GM10847 (cell line): ENCODE measurements around the gene FOXE1.

Source experiments
- POLR2A ChIP-seq: IDR thresholded peaks from 2 replicates; pipeline ENCODE4 v1.6.1; 2011; ENCODE audit not compliant: insufficient read length; ENCODE audit errors: extremely low read depth

FOXE1 gene

GRCh38 chr9:97840521-97840920 is 12.5 kb upstream of the FOXE1 start:
- no peak for TF ChIP-seq POLR2A

DNA sequence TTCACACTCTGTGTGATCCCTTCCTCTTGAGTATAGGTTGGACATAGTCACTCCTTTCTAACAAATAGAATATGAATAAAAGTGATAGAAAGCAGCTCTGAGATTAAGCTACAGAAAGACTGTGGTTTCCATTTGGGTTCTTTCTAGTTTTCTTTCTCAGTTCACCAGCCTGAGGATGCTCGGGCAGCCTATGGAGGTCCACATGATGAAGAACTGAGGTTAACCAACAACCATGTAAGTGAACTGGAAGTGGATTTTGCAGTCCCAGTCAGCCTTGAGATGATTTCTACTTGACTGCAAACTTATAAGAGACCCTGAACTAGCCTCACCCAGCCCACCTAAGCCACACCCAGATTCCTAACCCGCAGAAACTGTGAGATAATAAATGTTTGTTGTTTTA is 10.1 kb upstream of the FOXE1 start:
- TF ChIP-seq POLR2A: no peak

DNA sequence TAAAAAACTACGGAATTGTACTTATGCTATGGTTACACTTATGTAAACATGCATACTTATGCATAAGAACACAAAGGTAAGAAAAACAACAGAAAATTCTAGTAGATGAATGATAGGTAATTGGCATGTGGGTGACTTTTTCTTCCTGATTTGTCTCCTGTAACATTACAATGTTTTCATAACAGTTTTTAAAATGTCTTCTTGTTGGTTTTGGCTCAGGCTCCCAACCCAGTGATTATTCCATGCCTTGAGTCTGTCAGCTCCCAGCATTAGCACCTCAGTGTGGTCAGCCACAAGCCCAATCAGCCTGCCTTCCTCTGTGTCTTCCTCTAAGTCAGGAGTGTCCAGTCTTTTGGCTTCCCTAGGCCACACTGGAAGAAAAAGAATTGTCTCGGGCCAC is 7.9 kb upstream of the FOXE1 start:
- no peak for TF ChIP-seq POLR2A

- no peak for TF ChIP-seq POLR2A
Measured at GRCh38 chr9:97845763-97846162, 7.3 kb upstream of the FOXE1 start.

DNA sequence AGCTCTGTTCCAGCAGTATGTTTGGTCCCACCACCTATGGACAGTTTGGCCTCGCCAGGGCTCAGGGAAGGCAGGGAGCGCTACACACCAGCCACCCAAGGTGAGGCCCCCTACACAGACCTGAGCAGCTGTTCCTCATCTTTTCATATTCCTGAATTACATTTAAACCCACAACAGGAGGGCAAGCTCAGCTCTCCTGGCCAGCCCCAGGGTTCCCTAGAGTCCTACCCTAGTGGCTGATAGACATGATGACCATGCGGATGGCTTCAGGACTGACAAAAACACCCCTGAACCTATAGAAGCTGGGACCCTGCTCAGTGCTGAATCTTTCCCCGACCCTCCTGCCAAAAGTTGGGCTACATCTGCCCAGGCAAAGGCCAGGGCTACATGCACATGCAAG is 6.7 kb upstream of the FOXE1 start:
- TF ChIP-seq POLR2A: no peak

DNA sequence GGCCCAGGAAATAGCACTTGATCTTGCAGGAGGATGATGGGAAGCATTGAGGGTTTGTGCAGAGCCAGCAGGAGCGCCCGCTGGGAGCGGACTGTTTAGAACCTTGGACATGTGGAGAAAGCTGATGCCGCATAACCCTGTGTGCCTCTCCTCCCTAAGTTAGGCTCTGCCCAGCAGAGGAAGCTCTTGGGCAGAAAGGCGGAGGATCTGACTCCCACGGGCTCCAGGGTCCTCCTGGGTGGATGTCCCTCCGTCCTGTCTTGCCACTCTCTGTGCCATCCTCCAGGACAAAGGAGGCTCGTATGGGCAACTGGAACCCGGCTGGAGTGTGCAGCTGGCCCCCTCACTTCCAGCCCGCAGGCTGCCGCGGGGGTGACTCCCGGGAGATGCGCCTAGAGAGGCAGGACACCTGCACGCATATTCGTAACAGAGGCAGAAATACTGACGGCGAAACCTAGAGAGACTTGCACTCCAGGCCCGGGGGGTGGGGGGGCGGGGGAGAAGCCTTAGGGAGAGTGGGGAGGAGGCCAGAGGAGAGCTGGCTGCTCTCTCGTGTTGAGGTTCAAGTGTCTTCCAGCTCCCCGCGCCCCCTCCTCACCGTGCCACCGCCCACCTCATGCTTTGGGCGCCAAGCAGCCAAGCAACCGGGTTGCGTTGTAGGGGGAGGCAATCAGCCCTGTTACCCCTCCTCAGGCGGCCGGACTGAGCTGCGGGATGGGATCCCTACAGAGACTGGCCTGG is 5.4 kb upstream of the FOXE1 start:
- TF ChIP-seq POLR2A: no peak

DNA sequence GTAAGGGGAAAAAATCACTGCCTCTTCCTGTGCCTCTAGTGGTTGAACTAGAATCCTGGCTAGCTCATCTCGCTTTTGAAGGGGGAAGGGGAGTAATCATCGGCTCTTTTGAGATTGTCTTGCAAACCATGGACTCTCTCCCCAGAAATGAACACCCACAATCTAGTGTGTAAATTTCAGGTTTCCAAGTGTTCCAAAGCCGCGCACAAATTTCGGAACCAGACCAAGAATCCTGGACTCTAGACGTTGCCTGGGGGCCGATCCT is 4.9 kb upstream of the FOXE1 start:
- TF ChIP-seq POLR2A: no peak

DNA sequence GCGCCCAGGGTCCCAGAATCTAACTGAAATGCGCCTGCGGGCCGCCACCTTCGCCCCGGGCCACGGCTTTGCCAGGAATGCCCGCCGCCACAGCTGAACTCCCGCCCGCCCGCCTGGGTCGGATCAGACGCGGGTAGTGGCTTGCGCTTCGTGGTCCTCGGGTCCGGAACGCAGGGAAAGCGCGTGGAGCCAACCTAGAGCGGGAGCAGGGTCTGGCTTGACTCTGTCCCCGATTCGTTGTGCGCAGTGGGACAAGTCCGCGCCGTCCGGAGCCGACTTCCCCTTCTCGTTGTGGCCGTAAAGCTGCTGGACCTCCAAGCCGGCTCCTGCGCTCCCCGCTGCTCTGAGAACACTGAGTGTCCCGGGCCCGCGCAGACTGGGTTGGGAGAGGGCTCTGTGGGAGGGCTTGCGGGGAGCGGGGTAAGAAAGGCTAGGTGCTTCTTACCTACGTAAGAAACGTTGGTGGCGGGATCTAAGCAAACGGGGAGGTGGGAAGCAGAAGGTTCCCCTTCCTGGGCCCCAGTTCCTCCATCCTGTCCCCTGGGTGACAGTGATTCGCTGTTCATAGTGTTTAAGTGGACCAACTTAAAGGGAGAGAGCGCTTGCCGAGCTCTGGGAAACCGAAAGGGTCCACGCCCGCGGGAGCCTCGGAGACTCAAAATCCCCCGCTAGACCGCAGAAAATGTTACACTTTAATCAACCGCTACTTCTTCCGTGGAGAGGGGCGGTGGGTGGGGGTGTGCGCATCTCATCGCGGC is 4.4 kb upstream of the FOXE1 start:
- TF ChIP-seq POLR2A: no peak

- TF ChIP-seq POLR2A: no peak
Measured at GRCh38 chr9:97849980-97850379, 3.0 kb upstream of the FOXE1 start.

DNA sequence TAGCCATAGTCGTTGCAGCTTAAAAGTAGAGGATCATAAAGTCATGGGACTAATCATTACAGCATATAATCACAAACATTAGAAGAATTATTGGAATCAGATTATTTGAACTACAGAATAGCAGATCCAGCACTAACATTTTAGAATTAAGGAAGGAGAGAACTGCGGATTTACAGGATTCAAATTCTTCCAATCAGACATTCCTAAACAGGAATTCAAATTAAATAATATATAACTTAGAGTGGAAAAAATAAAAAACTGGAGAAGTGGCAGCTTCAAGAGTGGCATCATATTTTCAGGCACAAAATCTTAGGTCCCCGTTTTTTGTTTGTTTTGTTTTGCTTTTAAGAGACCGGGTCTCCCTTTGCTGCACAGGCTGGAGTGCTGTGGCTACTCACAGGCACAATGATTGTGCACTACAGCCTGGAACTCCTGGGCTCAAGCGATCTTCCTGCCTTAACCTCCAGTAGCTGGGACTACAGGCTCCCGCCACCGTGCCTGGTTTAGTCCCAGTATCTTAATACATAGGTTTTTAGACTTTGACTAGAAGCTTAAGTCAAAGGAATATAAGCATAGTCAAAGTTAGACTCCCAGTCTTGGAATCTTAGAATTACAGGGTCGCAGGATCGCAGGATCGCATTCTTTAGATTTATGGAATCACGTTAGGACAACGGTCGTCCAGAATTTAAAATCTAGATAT is 2.1 kb upstream of the FOXE1 start:
- no peak for TF ChIP-seq POLR2A

- TF ChIP-seq POLR2A: no peak
Measured at GRCh38 chr9:97851446-97851883, 1.6 kb upstream of the FOXE1 start.

DNA sequence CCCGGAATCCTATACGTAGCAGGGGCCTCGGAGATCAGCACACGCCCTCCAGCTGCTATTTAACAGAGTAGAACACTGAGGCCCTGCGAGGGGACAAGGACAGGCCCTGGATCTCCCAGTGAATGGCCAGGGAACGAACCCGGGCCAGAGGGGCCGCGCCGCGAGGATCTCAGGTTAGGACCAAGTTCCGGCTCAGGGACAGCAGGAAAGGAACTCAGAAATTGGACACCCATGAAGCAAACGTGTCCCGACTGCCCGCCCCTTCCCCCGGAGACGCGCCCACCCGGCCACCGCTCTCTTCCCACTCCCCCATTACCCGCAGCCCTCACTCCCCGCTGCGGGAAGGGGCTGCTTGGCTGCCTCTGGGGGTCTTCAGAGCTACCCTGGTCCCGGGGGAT is 1.0 kb upstream of the FOXE1 start:
- TF ChIP-seq POLR2A: no peak

- no peak for TF ChIP-seq POLR2A
Measured at GRCh38 chr9:97852399-97853055, 499 bp upstream of the FOXE1 start.

DNA sequence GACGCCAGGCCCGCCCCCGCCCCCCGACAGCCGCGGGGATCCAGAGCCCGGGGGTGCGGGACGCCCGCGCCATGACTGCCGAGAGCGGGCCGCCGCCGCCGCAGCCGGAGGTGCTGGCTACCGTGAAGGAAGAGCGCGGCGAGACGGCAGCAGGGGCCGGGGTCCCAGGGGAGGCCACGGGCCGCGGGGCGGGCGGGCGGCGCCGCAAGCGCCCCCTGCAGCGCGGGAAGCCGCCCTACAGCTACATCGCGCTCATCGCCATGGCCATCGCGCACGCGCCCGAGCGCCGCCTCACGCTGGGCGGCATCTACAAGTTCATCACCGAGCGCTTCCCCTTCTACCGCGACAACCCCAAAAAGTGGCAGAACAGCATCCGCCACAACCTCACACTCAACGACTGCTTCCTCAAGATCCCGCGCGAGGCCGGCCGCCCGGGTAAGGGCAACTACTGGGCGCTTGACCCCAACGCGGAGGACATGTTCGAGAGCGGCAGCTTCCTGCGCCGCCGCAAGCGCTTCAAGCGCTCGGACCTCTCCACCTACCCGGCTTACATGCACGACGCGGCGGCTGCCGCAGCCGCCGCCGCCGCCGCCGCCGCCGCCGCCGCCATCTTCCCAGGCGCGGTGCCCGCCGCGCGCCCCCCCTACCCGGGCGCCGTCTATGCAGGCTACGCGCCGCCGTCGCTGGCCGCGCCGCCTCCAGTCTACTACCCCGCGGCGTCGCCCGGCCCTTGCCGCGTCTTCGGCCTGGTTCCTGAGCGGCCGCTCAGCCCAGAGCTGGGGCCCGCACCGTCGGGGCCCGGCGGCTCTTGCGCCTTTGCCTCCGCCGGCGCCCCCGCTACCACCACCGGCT is 1.0 kb downstream of the FOXE1 start:
- no peak for TF ChIP-seq POLR2A
